ENCODE data around the gene ZSWIM1.

GRCh38 chr20:45924391-45925261 lies 43.6 kb downstream of the ZSWIM1 start:
- TF ChIP-seq POLR2AphosphoS5 (IDR thresholded peaks at IDR 0.05; ENCODE audit: low read depth, low read length), result no peak
- no peak for TF ChIP-seq MAX (IDR thresholded peaks at IDR 0.05)
- TF ChIP-seq BRCA1 (IDR thresholded peaks at IDR 0.05; ENCODE audit: low read depth, low read length), result no peak
- no peak for TF ChIP-seq TAF1 (IDR thresholded peaks at IDR 0.05; ENCODE audit: low read depth, low read length)
- no peak for TF ChIP-seq CTCF (IDR thresholded peaks at IDR 0.05; ENCODE audit: control extremely low read depth in 1 of 3, insufficient read depth in 1 of 3, low read depth in 1 of 3, low read length in 3 of 3)
- no peak for TF ChIP-seq ATF3 (IDR thresholded peaks at IDR 0.05; ENCODE audit: insufficient read depth, low read depth, low read length)
- no peak for TF ChIP-seq EZH2 (IDR thresholded peaks at IDR 0.05; ENCODE audit: low read depth, low read length, severe bottlenecking)
- TF ChIP-seq USF2 (IDR thresholded peaks at IDR 0.05; ENCODE audit: low read length), result no peak
- no peak for TF ChIP-seq HDAC2 (IDR thresholded peaks at IDR 0.05; ENCODE audit: borderline replicate concordance in 1 of 2, low read depth in 2 of 2, low read length in 2 of 2)
- no peak for TF ChIP-seq CREB1 (IDR thresholded peaks at IDR 0.05)
- no peak for TF ChIP-seq SIN3A (conservative IDR thresholded peaks at IDR 0.05 in 1 of 2, IDR thresholded peaks at IDR 0.05 in 1 of 2; ENCODE audit: low read depth in 1 of 2, low read length in 2 of 2)
- TF ChIP-seq KDM1A (IDR thresholded peaks at IDR 0.05; ENCODE audit: borderline replicate concordance, low read length), result no peak
- TF ChIP-seq BCL11A (IDR thresholded peaks at IDR 0.05; ENCODE audit: low read depth in 2 of 2, low read length in 2 of 2), result no peak

Data from H1 (cell line).